Measurements from ENCODE around the gene PAEP.

Gene PAEP

DNA sequence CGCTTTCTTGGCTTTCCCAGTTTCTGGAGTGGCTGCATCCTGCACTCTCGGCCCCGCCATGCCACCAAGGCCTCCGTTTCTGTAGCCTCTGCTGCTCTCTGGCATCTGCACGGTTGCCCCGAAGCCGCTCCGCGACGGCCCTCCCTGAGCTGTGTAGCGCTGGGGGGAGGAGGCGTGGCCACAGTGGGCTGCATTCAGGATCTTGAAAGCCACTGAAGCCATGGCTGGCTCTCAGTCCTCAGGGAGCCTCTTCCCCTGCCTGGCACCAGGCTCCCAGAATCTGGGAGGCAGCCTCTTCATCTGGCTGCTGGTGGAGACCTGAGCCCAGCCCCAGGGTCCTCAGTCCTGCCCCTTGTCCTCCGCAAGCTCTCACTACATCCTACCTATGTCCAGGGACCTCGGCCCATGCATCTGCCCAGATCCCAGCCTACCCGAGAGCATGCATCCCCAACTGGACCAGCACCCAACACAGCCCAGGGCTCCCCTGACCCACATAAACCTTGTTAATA is 25.1 kb downstream of the PAEP start:
- no peak for DNase-seq
- in situ Hi-C loops (cut with HindIII; ENCODE audit: low pct_ligation_motif_present, low pct_unique_long_range_greater_than_20kb, low sequenced_read_pairs) = no loop called here

DNA sequence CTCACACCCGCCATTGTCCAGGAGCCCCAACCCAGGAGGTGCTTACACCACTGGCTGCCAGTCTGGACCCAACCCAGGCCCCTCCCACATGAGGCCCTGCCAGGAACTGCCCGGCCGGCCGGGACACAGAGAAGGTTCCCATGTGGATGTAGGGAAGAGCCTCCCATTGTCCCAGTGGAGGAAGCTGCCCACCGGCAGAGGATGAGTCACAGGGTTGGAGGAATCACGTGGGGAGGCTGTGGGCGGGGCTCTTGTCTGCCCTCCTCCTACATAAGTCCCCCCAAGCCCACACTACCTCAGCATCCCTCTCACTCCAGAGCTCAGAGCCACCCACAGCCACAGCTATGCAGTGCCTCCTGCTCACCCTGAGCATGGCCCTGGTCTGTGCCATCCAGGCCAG is 26.1 kb downstream of the PAEP start:
- in situ Hi-C loops (cut with HindIII; ENCODE audit: low pct_ligation_motif_present, low pct_unique_long_range_greater_than_20kb, low sequenced_read_pairs) = no loop called here
- no peak for DNase-seq

GRCh38 chr9:135588371-135588770 is 26.8 kb downstream of the PAEP start:
- no peak for DNase-seq
- in situ Hi-C loops (cut with HindIII; ENCODE audit: low pct_ligation_motif_present, low pct_unique_long_range_greater_than_20kb, low sequenced_read_pairs) = no loop called here

DNA sequence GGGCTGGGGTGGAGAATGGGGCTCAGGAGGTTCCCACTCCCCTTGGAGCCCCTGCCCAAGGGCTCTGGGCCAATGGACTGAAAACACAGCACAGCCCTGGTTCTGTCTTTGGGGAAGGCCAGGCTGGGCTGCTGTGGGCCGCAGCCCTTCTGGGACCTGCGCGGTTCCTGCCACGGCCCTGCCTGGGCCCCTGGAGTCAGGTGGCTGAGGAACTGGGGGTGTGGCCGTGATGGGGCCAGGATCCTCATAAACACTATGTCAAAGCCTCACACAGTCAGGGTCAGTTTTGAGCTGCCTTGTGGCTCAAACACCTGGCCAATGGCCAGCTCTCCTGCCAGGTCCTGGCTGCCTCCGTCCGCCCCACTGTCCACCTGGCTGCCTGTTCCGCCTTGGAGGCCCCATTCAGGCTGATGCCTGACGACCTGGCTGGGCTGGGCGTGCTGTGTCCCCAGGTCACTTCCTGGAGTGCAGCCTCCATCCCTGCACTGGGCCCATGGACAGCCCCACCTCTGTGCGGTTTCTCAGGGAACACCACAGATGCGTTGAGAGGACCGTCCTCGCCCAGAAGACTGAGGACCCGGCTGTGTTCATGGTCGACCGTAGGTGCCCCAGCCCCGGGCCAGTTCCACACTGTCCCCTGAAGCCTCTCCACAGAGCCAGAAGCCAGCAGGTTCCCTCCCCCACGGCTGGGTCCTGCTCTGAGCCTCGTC is 27.5 kb downstream of the PAEP start:
- in situ Hi-C loops (cut with HindIII; ENCODE audit: low pct_ligation_motif_present, low pct_unique_long_range_greater_than_20kb, low sequenced_read_pairs) = no loop called here

GRCh38 chr9:135589596-135590485 is 28.3 kb downstream of the PAEP start:
- DNase-seq = no peak
- in situ Hi-C loops (cut with HindIII; ENCODE audit: low pct_ligation_motif_present, low pct_unique_long_range_greater_than_20kb, low sequenced_read_pairs) = no loop called here

More for the DNA sequence above, 27.5 kb downstream of the PAEP start:
- DNase-seq = no peak

DNA sequence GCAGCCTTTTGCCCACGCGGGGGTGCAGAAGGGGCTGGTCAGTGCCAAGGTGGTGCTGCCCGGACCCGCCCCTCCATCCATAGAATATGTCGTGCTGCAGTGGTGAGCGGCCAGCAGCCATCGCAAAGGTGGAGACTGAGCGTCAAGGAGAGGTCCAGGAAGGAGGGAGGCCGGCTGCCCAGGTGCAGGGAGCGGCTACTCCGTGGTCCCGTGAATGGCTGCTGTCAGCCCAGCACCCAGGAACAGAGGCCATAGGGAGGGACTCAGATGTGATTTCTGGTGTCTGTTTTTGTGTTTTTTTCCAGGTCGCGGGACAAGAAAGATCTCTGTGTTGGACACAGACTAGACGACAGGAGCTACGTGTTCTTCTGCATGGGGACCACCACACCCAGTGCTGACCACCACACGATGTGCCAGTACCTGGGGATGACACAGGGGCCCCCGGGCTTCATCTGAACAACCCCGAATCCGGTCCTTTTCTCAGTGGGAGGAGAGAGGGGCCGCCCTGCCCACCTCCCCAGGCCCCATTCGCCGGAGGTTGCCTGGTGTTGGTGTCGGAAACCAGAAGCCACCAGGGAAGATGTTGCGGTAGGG is 29.0 kb downstream of the PAEP start:
- DNase-seq = no peak
- in situ Hi-C loops (cut with HindIII; ENCODE audit: low pct_ligation_motif_present, low pct_unique_long_range_greater_than_20kb, low sequenced_read_pairs) = no loop called here

DNA sequence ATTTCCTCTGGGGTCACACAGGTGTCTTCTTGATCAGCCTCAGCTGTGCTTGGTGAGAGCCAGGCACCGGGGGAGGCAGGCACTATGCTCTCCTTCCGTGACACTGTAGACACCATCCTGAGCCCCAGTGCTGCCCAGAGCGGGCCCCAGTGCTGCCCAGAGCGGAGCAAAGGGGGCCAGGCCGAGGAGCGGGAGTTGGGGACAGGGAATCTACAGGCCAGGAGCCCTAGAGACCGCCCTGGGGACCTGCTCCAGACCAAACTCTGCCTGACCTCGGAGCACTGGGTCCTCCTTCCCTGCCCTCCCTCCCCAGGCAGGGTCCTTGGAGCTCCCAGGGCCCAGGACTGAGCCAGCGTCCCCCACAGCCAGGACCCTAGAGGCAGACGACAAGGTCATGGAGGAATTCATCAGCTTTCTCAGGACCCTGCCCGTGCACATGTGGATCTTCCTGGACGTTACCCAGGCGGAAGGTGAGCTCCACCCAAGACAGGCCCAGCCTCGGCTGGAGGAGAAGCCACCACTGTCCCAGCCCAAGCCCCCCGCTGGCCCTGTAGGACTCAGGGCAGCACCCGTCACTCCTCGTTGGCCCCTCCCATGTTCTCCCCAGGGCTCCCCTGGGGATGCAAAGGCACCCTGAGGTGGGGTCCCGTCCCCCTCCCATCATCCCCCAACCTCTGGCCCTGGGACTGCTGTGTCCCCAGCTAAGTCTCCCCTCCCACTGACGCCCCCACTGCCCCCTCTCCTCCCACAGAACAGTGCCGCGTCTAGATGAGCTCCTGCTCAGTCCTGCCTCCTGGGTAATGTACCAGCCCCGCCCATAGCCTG is 30.2 kb downstream of the PAEP start:
- in situ Hi-C loops (cut with HindIII; ENCODE audit: low pct_ligation_motif_present, low pct_unique_long_range_greater_than_20kb, low sequenced_read_pairs) = no loop called here

GRCh38 chr9:135592331-135592590 is 30.7 kb downstream of the PAEP start:
- in situ Hi-C loops (cut with HindIII; ENCODE audit: low pct_ligation_motif_present, low pct_unique_long_range_greater_than_20kb, low sequenced_read_pairs) = no loop called here
- no peak for DNase-seq

More for the DNA sequence above, 30.2 kb downstream of the PAEP start:
- no peak for DNase-seq

DNA sequence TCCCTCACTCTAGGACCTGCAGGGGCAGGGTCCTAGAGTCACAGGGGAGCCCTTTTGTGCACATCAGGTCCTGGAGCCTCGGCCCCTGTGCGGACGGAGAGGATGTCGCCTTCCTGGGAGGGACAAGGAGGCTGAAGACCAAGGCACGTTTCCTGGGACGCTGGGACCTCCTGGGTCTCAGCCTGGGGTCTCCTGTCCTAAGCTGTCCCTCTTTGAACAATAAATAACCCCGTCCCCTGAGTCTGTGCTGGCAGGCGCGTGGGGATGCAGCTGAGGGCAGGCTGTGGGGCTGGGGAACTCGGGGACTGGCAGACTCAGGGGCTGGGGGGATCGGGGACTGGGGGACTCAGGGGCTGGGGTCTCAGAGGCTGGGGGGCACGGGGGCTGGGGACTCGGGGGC is 31.1 kb downstream of the PAEP start:
- no peak for DNase-seq
- in situ Hi-C loops (cut with HindIII; ENCODE audit: low pct_ligation_motif_present, low pct_unique_long_range_greater_than_20kb, low sequenced_read_pairs) = no loop called here

DNA sequence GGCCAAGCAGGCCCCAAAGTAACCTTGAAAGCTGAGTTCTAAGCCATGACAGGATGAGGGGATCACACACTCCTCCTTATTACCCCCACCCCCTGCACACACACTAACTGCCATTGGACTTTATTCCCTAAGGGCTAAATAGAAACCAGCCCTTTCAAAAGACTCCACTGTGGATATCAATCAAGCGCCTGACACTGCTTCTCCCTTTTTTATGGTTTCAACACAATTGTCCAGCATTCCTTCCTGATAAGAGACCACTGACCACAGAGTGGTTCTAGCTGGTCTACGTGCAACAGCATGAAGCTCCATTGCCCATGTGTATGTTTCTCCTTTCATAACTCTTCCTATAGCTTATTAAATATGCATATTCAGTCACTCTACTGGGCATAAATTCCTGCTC is 34.7 kb downstream of the PAEP start:
- in situ Hi-C loops (cut with HindIII; ENCODE audit: low pct_ligation_motif_present, low pct_unique_long_range_greater_than_20kb, low sequenced_read_pairs) = no loop called here

DNA sequence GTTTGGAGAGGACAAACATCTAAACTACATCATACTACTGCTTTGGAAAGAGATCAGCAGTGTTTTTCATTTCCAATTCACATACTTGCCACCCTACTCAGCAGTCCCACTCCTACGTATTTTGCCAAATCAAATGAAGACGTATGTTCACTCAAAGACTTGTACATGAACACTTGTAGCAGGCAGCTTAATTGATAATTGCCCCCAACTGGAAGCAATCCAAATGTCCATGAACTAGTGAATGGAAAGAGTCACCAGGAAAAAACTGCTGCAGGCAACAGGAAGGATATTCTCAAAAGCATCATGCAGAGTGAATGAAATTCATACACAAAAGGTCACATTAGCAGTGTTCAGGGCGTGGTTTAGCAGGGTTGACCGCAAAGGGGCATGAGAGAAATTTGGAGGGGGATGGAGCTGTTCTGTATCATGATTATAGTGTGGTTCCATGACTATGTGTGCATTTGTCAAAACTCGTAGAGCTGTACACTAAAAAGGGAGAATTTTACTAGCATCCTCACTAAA is 38.8 kb downstream of the PAEP start:
- in situ Hi-C loops (cut with HindIII; ENCODE audit: low pct_ligation_motif_present, low pct_unique_long_range_greater_than_20kb, low sequenced_read_pairs) = no loop called here
- DNase-seq = no peak

More for the DNA sequence above, 34.7 kb downstream of the PAEP start:
- DNase-seq = no peak

DNA sequence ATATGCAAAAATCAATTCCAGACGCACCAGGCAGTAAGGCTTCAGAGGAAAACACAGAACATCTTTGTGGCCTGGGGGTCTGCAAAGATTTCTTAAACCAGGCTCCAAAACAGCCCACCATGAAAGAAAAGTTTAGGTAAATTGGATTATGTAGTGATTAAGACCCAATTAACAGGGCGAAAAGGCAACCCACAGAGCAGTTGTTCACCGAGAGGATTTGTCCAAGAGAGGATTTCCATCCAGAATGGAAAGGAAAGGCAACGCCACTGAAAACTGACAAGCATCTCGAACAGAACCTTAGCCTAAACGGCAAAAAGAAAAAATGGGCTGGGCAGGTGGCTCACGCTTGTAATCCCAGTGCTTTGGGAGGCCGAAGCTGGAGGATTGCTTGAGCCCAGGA is 40.4 kb downstream of the PAEP start:
- no peak for DNase-seq
- in situ Hi-C loops (cut with HindIII; ENCODE audit: low pct_ligation_motif_present, low pct_unique_long_range_greater_than_20kb, low sequenced_read_pairs) = no loop called here

- peak; percentile 15 for DNase-seq
- in situ Hi-C loops (cut with HindIII; ENCODE audit: low pct_ligation_motif_present, low pct_unique_long_range_greater_than_20kb, low sequenced_read_pairs) = no loop called here
Measured at GRCh38 chr9:135602789-135603481, 41.4 kb downstream of the PAEP start.

DNA sequence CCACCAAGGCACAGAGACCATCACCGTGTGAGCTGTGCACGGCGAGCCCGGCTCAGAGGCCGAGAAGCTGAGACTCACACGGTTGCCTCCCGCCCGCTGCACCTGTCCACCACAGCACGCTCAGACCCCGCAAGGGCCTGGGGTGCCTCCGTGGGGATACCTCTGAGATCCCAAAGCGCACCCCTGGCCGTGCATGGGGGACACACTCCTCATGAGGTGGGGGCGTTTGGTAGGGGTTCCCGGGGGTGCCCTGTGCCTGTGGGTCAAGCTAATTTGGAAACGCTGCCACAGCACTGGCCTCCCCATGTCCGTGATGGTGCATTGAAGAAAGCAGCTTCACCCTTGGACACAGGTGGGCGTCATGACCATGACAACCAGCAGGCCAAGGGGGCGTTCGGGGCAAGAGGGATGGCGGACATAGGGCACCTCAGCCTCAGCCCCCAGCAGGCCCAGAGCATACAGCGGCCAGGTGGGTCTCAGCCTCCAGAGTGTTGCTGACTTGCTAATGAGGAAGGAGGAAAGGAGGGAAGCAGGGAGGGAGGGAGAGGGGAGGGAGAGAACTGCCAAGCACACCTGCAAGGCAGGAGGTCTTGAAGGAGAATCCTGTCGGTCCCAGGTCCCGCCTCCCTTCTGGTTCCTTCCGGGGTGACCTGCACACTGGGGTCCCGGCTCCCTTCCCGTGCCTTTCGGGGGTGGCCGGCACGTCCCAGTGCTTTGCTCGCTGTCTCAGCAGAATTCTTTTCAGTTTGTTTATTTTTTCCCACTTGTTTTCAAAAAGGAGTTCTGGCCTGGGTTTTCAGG is 43.1 kb downstream of the PAEP start:
- in situ Hi-C loops (cut with HindIII; ENCODE audit: low pct_ligation_motif_present, low pct_unique_long_range_greater_than_20kb, low sequenced_read_pairs) = no loop called here
- no peak for DNase-seq

DNA sequence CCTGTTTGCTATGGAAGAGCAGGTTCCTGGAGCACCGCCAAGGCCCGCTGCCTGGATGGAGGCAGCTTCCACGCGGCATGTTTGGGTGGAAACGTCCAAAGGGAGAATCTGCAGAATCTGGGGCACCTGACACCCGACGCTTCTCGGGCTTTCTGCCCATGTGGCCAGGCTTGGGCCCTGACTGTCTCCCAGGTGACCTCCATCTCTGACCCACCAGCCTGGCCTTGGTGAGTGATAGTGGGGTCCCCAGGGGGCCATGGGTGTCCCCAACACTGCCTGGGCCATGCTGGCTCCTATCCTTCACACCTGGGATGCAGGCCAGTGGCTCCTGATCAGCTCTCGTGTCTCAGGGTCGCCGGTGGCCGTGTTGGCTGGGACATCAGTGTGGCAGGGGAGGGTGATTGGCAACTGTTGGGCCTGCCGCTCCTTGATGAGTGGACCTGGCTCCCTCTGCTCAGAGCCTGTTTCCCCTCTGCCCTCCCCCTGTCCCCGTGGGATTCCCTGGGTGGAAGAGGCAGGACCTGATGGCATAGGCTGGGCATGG is 43.8 kb downstream of the PAEP start:
- no peak for DNase-seq
- in situ Hi-C loops (cut with HindIII; ENCODE audit: low pct_ligation_motif_present, low pct_unique_long_range_greater_than_20kb, low sequenced_read_pairs) = no loop called here

GRCh38 chr9:135606885-135607259 is 45.3 kb downstream of the PAEP start:
- in situ Hi-C loops (cut with HindIII; ENCODE audit: low pct_ligation_motif_present, low pct_unique_long_range_greater_than_20kb, low sequenced_read_pairs) = no loop called here

More at GRCh38 chr9:135606885-135607259, 45.3 kb downstream of the PAEP start:
- no peak for DNase-seq
